Nephron (organoid): ENCODE results near the gene DHCR7.

Experiments
- H3K27ac Mint-ChIP-seq, 3 experiments: 2 replicates each; pipeline ENCODE4 v1.8.0; 2020; ENCODE audit warnings: mixed read lengths in 3 of 3, mild to moderate bottlenecking in 2 of 3, moderate library complexity in 1 of 3
- H3K27me3 Mint-ChIP-seq: 2 replicates; pipeline ENCODE4 v1.8.0; 2021; ENCODE audit warnings: low read depth, mild to moderate bottlenecking, moderate library complexity, mixed read lengths
- H3K36me3 Mint-ChIP-seq: 2 replicates; pipeline ENCODE4 v1.8.0; 2020; ENCODE audit warnings: low read depth, mixed read lengths
- H3K4me1 Mint-ChIP-seq: 2 replicates; pipeline ENCODE4 v1.8.0; 2020; ENCODE audit warnings: mixed read lengths
- H3K4me3 Mint-ChIP-seq, 3 experiments: 2 replicates each; pipeline ENCODE4 v1.8.0; 2020; ENCODE audit warnings: mild to moderate bottlenecking in 3 of 3, mixed read lengths in 3 of 3, moderate library complexity in 2 of 3
- H3K9me3 Mint-ChIP-seq: 2 replicates; pipeline ENCODE4 v1.8.0; 2020; ENCODE audit warnings: mixed read lengths
- CTCF ChIP-seq, 3 experiments: fragments of 200-600 bp; sonication (generic); IDR thresholded peaks; one replicate each; pipeline ENCODE4 v1.5.0; 2021; ENCODE audit warnings: antibody characterized with exemption in 3 of 3; ENCODE audit not compliant: unreplicated experiment in 3 of 3

Gene DHCR7

GRCh38 chr11:71481101-71481960 lies 33.1 kb upstream of the DHCR7 start:
- H3K4me1 Mint-ChIP-seq = no peaks in the 10 kb centered on the region
- H3K4me3 Mint-ChIP-seq = no peak overlapping the region
- H3K27me3 Mint-ChIP-seq = no peaks in the 10 kb centered on the region
- no peak for TF ChIP-seq CTCF (IDR thresholded peaks at IDR 0.05; ENCODE audit: unreplicated experiment in 3 of 3)
- no peaks in the 10 kb centered on the region for H3K9me3 Mint-ChIP-seq
- H3K27ac Mint-ChIP-seq = no peak overlapping the region
- peaks cover 62% of the 10 kb centered on the region for H3K36me3 Mint-ChIP-seq

- H3K4me3 Mint-ChIP-seq = no peak overlapping the region
- no peaks in the 10 kb centered on the region for H3K9me3 Mint-ChIP-seq
- H3K36me3 Mint-ChIP-seq = peaks cover 51% of the 10 kb centered on the region
- no peak for TF ChIP-seq CTCF (IDR thresholded peaks at IDR 0.05; ENCODE audit: unreplicated experiment in 3 of 3)
- H3K4me1 Mint-ChIP-seq = no peaks in the 10 kb centered on the region
- no peaks in the 10 kb centered on the region for H3K27me3 Mint-ChIP-seq
- H3K27ac Mint-ChIP-seq = no peak overlapping the region
Measured at GRCh38 chr11:71478528-71478840, 30.3 kb upstream of the DHCR7 start.

DNA sequence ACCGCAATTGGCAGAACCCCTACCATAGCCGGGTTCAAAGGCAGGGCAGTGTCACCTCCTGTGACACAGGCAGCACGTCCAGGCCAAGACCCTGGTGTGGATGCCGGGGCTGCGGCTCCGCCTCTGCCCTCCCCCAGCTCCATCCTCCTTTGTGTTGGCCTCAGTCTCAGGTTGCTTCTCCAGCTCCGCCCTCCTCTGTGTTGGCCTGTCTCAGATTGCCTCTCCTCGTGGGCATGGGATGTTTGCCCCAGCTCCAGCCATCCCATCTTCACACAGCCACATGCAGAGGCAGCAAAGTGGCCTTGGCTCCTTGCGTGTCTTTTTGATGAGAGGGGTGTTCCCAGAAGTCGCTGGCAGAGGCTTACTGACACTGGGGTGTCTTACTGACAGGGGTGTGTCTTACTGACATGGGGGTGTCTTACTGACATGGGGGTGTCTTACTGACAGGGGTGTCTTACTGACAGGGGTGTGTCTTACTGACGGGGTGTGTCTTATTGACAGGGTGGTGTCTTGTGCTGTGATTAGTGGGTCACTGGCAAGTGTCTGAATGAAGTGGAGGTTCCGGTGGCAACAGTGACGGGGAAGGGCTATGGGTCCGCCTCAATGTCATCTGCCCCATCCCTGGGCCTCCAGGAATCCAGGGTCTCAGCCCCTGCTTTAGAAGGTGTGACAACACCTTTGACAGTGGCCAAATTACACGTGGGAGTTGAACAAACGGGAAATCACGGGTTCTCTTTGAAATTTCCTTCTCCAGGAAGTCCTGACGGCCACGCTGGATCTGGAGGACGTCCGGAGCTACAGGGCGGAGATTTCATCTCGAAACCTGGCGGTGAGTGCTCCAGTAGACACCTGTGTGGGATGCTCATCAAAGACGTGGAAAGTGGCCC lies 29.7 kb upstream of the DHCR7 start:
- no peaks in the 10 kb centered on the region for H3K9me3 Mint-ChIP-seq

GRCh38 chr11:71476926-71477640 lies 28.9 kb upstream of the DHCR7 start:
- no peak overlapping the region for H3K27ac Mint-ChIP-seq
- no peaks in the 10 kb centered on the region for H3K27me3 Mint-ChIP-seq
- no peak overlapping the region for H3K4me3 Mint-ChIP-seq
- H3K9me3 Mint-ChIP-seq = no peaks in the 10 kb centered on the region
- H3K36me3 Mint-ChIP-seq = peaks cover 46% of the 10 kb centered on the region
- TF ChIP-seq CTCF (IDR thresholded peaks at IDR 0.05; ENCODE audit: unreplicated experiment in 3 of 3) = no peak
- no peaks in the 10 kb centered on the region for H3K4me1 Mint-ChIP-seq

More for the DNA sequence above, 29.7 kb upstream of the DHCR7 start:
- no peak for TF ChIP-seq CTCF (IDR thresholded peaks at IDR 0.05; ENCODE audit: unreplicated experiment in 3 of 3)
- H3K4me3 Mint-ChIP-seq = no peak overlapping the region
- H3K36me3 Mint-ChIP-seq = peaks cover 46% of the 10 kb centered on the region
- H3K27ac Mint-ChIP-seq = no peak overlapping the region
- H3K27me3 Mint-ChIP-seq = no peaks in the 10 kb centered on the region
- H3K4me1 Mint-ChIP-seq = no peaks in the 10 kb centered on the region

- H3K9me3 Mint-ChIP-seq = no peaks in the 10 kb centered on the region
Measured at GRCh38 chr11:71476031-71476430, 27.8 kb upstream of the DHCR7 start.

More at GRCh38 chr11:71476031-71476430, 27.8 kb upstream of the DHCR7 start:
- Mint-ChIP-seq H3K27me3 (no peaks in the 10 kb centered on the region), H3K36me3 (peaks cover 39% of the 10 kb centered on the region), H3K4me3 (no peak overlapping the region), H3K27ac (no peak overlapping the region), H3K4me1 (no peaks in the 10 kb centered on the region)
- TF ChIP-seq CTCF (IDR thresholded peaks at IDR 0.05; ENCODE audit: unreplicated experiment in 3 of 3) = no peak
